Measurements from ENCODE around the gene B4GALNT3.

- no peak for TF ChIP-seq POLR2A (IDR thresholded peaks at IDR 0.05)
- TF ChIP-seq CTCF (IDR thresholded peaks at IDR 0.05) = no peak
Measured at GRCh38 chr12:544941-545635, 85.3 kb downstream of the B4GALNT3 start.
